Vagina (tissue), 2 donors: ENCODE data around the gene KCNMB4. TPM values are rescaled to one million over a fixed set of nuclear protein-coding genes. Genes with fewer than 3 reads are reported as not detected.

Experiments used
- DNase-seq, 2 donors: peaks; one replicate each; pipeline ENCODE4 v3.0.0-alpha.2; 2017; ENCODE audit errors: extremely low spot score in 2 of 2
- H3K27ac ChIP-seq: fragments of 200-600 bp; sonication (generic); one replicate; pipeline ENCODE4 v1.5.1; 2019
- H3K27me3 ChIP-seq: fragments of 200-600 bp; sonication (generic); one replicate; pipeline ENCODE4 v1.5.1; 2019
- H3K36me3 ChIP-seq, 2 donors: fragments of 200-600 bp; sonication (generic); one replicate each; pipeline ENCODE4 v1.5.1; 2017 to 2019
- H3K4me1 ChIP-seq: fragments of 200-600 bp; sonication (generic); one replicate; pipeline ENCODE4 v1.5.1; 2019
- H3K4me3 ChIP-seq, 2 donors: fragments of 200-600 bp; sonication (generic); 1 replicate in 1 of 2; 2 replicates in 1 of 2; pipeline ENCODE4 v1.5.1; 2016 to 2019
- H3K9me3 ChIP-seq: fragments of 200-600 bp; sonication (generic); one replicate; pipeline ENCODE4 v1.5.1; 2019
- POLR2A ChIP-seq, 2 donors: fragments of 450-650 bp; IDR thresholded peaks; one replicate each; pipeline ENCODE4 v1.6.1; 2017; ENCODE audit warnings: antibody characterized with exemption in 2 of 2, mild to moderate bottlenecking in 2 of 2, moderate library complexity in 2 of 2
- POLR2AphosphoS5 ChIP-seq, 2 donors: sonication (generic); formaldehyde crosslinking; IDR thresholded peaks; one replicate each; pipeline ENCODE4 v1.9.0; 2017; ENCODE audit warnings: antibody characterized with exemption in 2 of 2, mild to moderate bottlenecking in 2 of 2, low read depth in 1 of 2; ENCODE audit not compliant: insufficient read depth in 1 of 2
- intact Hi-C: fragments of 100-400 bp; cut with DNase I; formaldehyde crosslinking; loops from one replicate; pipeline ENCODE4 v1.15.1; 2023
- total RNA-seq: library from RNA; depleted of rRNA; stranded (reverse); fragments of >200 nt; gene quantifications from one replicate; pipeline ENCODE4 v1.2.3, GENCODE V29; 2016
- TF ChIP-seq, protein P1 (sequence below), 3 experiments: fragments of 450-650 bp in 2 of 3; fragments of 200-600 bp in 1 of 3; sonication (generic) in 1 of 3; IDR thresholded peaks; one replicate each; pipeline ENCODE4 v1.5.1; 2017 to 2019; ENCODE audit warnings: antibody characterized with exemption in 3 of 3, mild to moderate bottlenecking in 2 of 3, moderate library complexity in 2 of 3

Gene KCNMB4
- total RNA-seq, 1 donor from 2014 or later, result 2.7 TPM

DNA sequence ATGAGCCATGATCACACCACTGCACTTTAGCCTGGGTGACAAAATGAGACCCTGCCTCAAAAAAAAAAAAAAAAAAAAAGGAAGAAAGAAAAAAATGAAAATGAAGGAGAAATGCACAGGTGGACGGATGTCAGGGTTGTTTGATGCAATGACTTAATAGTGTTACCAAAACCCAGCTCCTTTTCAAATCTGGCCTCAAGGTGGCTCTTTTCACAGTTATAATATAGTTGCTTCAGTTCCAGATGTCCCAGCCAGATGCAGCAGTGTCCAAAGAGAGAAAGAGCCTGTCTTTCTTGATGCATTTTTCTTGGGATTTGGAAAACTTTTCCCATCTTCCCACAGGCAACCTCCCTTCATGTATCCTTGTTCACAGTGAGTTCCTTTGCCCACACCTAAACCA is 36.5 kb downstream of the KCNMB4 start:
- intact Hi-C loops, result no loop called here
- Histone ChIP-seq H3K9me3 (no peaks in the 10 kb centered on the region), H3K27me3 (no peaks in the 10 kb centered on the region), H3K4me3 (no peak overlapping the region), H3K36me3 (no peaks in the 10 kb centered on the region), H3K4me1 (no peaks in the 10 kb centered on the region), H3K27ac (no peak overlapping the region)
- TF ChIP-seq POLR2AphosphoS5 (IDR thresholded peaks at IDR 0.05; ENCODE audit: insufficient read depth in 1 of 2, low read depth in 1 of 2) (no peak), POLR2A (IDR thresholded peaks at IDR 0.05) (no peak)
- TF ChIP-seq, protein P1, sequence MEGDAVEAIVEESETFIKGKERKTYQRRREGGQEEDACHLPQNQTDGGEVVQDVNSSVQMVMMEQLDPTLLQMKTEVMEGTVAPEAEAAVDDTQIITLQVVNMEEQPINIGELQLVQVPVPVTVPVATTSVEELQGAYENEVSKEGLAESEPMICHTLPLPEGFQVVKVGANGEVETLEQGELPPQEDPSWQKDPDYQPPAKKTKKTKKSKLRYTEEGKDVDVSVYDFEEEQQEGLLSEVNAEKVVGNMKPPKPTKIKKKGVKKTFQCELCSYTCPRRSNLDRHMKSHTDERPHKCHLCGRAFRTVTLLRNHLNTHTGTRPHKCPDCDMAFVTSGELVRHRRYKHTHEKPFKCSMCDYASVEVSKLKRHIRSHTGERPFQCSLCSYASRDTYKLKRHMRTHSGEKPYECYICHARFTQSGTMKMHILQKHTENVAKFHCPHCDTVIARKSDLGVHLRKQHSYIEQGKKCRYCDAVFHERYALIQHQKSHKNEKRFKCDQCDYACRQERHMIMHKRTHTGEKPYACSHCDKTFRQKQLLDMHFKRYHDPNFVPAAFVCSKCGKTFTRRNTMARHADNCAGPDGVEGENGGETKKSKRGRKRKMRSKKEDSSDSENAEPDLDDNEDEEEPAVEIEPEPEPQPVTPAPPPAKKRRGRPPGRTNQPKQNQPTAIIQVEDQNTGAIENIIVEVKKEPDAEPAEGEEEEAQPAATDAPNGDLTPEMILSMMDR (IDR thresholded peaks at IDR 0.05), result no peak
- DNase-seq, result no peak

DNA sequence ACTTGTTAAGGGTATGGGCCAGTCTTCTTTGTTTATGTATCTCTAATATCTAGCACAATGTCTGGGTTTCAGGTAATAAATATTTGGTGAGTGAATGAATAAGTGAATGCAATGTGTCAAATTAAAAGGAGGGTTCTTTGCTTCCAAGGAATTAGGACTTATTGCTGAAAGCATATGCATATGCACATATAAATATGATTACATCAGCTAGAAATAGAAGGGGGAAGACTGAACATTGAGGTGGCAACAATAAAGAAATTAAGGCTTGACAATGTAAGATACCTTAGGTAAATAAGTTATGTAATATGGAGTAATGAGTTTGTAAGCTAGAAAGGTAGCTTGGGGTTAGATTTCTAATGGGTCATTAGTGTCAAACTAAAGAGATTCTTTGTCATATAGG is 37.7 kb downstream of the KCNMB4 start:
- Histone ChIP-seq H3K36me3 (no peaks in the 10 kb centered on the region), H3K4me3 (no peak overlapping the region), H3K4me1 (no peaks in the 10 kb centered on the region), H3K27ac (no peak overlapping the region), H3K9me3 (no peaks in the 10 kb centered on the region), H3K27me3 (no peaks in the 10 kb centered on the region)
- DNase-seq, result no peak
- intact Hi-C loops, result no loop called here
- TF ChIP-seq POLR2AphosphoS5 (IDR thresholded peaks at IDR 0.05; ENCODE audit: insufficient read depth in 1 of 2, low read depth in 1 of 2) (no peak), POLR2A (IDR thresholded peaks at IDR 0.05) (no peak)
- TF ChIP-seq, protein P1 (IDR thresholded peaks at IDR 0.05), result no peak

GRCh38 chr12:70408004-70408790 is 42.1 kb downstream of the KCNMB4 start:
- H3K36me3 ChIP-seq, result no peaks in the 10 kb centered on the region
- H3K4me3 ChIP-seq, result no peak overlapping the region
- intact Hi-C loops, result no loop called here
- H3K4me1 ChIP-seq, result no peaks in the 10 kb centered on the region
- no peaks in the 10 kb centered on the region for H3K27me3 ChIP-seq
- TF ChIP-seq POLR2A (IDR thresholded peaks at IDR 0.05) (no peak), POLR2AphosphoS5 (IDR thresholded peaks at IDR 0.05; ENCODE audit: insufficient read depth in 1 of 2, low read depth in 1 of 2) (no peak)
- TF ChIP-seq, protein P1 (IDR thresholded peaks at IDR 0.05), result no peak
- H3K27ac ChIP-seq, result no peak overlapping the region
- H3K9me3 ChIP-seq, result no peaks in the 10 kb centered on the region
- DNase-seq, result no peak

DNA sequence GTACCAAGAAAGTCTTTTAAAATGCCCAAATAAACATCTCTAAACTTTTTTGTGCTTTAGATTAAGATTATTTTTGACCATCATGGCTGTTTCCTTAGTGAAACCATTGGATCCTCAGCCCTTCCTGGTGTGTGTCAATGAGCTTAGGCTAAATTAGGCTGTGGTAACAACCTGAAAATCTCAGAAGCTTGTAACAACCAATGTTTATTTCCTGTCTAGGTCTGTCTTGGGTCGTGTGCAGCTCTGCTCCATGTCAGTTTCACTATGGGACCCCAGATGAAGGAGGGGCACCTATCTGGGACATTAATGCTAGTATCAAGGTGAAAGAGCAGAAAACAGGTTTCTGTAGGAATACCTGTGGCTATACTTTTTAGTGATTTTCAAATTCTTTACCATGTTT is 49.9 kb downstream of the KCNMB4 start:
- Histone ChIP-seq H3K4me1 (no peaks in the 10 kb centered on the region), H3K4me3 (no peak overlapping the region), H3K36me3 (no peaks in the 10 kb centered on the region), H3K27ac (no peak overlapping the region), H3K27me3 (no peaks in the 10 kb centered on the region), H3K9me3 (no peaks in the 10 kb centered on the region)
- DNase-seq, result no peak
- no peak for TF ChIP-seq POLR2A (IDR thresholded peaks at IDR 0.05)
- TF ChIP-seq POLR2AphosphoS5 (IDR thresholded peaks at IDR 0.05; ENCODE audit: insufficient read depth in 1 of 2, low read depth in 1 of 2), result no peak
- TF ChIP-seq, protein P1 (IDR thresholded peaks at IDR 0.05), result no peak
- intact Hi-C loops, result no loop called here

GRCh38 chr12:70417121-70417520 is 51.0 kb downstream of the KCNMB4 start:
- intact Hi-C loops, result no loop called here
- no peak overlapping the region for H3K27ac ChIP-seq
- H3K4me3 ChIP-seq, result no peak overlapping the region
- H3K4me1 ChIP-seq, result no peaks in the 10 kb centered on the region
- H3K27me3 ChIP-seq, result no peaks in the 10 kb centered on the region
- TF ChIP-seq, protein P1 (IDR thresholded peaks at IDR 0.05), result no peak
- TF ChIP-seq POLR2A (IDR thresholded peaks at IDR 0.05), result no peak
- TF ChIP-seq POLR2AphosphoS5 (IDR thresholded peaks at IDR 0.05; ENCODE audit: insufficient read depth in 1 of 2, low read depth in 1 of 2), result no peak
- no peak for DNase-seq
- H3K36me3 ChIP-seq, result no peaks in the 10 kb centered on the region
- no peaks in the 10 kb centered on the region for H3K9me3 ChIP-seq
